CD4-positive, alpha-beta T cell treated with Interleukin-15 for 4 hours (primary cell): ENCODE data around the gene LTBR.

Experiments used
- DNase-seq: peaks from one replicate; pipeline ENCODE4 v3.0.0-alpha.2; 2020; ENCODE audit warnings: low spot score

The LTBR gene

GRCh38 chr12:6346942-6347341 is 37.0 kb upstream of the LTBR start:
- DNase-seq: no peak

GRCh38 chr12:6347367-6348338 is 36.3 kb upstream of the LTBR start:
- no peak for DNase-seq

- no peak for DNase-seq
Measured at GRCh38 chr12:6351622-6352021, 32.3 kb upstream of the LTBR start.

- no peak for DNase-seq
Measured at GRCh38 chr12:6352193-6353173, 31.5 kb upstream of the LTBR start.

- no peak for DNase-seq
Measured at GRCh38 chr12:6354495-6355393, 29.2 kb upstream of the LTBR start.

GRCh38 chr12:6355491-6356373 is 28.2 kb upstream of the LTBR start:
- no peak for DNase-seq

- no peak for DNase-seq
Measured at GRCh38 chr12:6356374-6356820, 27.6 kb upstream of the LTBR start.

GRCh38 chr12:6358881-6359280 is 25.1 kb upstream of the LTBR start:
- DNase-seq: no peak

GRCh38 chr12:6360080-6360571 is 23.8 kb upstream of the LTBR start:
- DNase-seq: no peak

GRCh38 chr12:6360578-6361490 is 23.1 kb upstream of the LTBR start:
- DNase-seq: no peak

- no peak for DNase-seq
Measured at GRCh38 chr12:6361834-6362233, 22.1 kb upstream of the LTBR start.

GRCh38 chr12:6362403-6362802 is 21.6 kb upstream of the LTBR start:
- no peak for DNase-seq

GRCh38 chr12:6363010-6363329 is 21.0 kb upstream of the LTBR start:
- DNase-seq: no peak

GRCh38 chr12:6363330-6364043 is 20.5 kb upstream of the LTBR start:
- DNase-seq: peak; percentile 63

GRCh38 chr12:6364044-6364374 is 20.0 kb upstream of the LTBR start:
- DNase-seq: no peak

- DNase-seq: peak; percentile 59
Measured at GRCh38 chr12:6367065-6367968, 16.6 kb upstream of the LTBR start.

GRCh38 chr12:6367969-6368892 is 15.7 kb upstream of the LTBR start:
- no peak for DNase-seq
